SW 1271 (cell line): Measurements from ENCODE around the gene PSTK.

Experiments used
- DNase-seq, 2 experiments: peaks; one replicate each; lab custom pipeline; 2025; lab: John Stamatoyannopoulos, UW

The PSTK gene

GRCh38 chr10:122980209-122981065, at the start of gene PSTK:
Gene PSTK (plus strand): TSS chr10:122980401. CDS start chr10:122980480, 79 bp downstream.
- peak; percentile 26 to 77 for DNase-seq

- no peak for DNase-seq
These were observed 48.9 kb upstream of the PSTK start for GRCh38 chr10:122931088-122931906.

GRCh38 chr10:122939133-122939855, 40.9 kb upstream of the PSTK start:
- DNase-seq = no peak

- DNase-seq = no peak
These were observed 40.2 kb upstream of the PSTK start for GRCh38 chr10:122939856-122940543.

GRCh38 chr10:122949296-122949695, 30.9 kb upstream of the PSTK start:
- DNase-seq = no peak

- peak; percentile 86 to 95 for DNase-seq
These were observed 26.1 kb upstream of the PSTK start, which contains the start of gene C10orf88 for GRCh38 chr10:122953902-122954730. Gene C10orf88 (minus strand): TSS chr10:122954227. CDS start chr10:122954178, 49 bp downstream.

- no peak for DNase-seq
These were observed 25.5 kb upstream of the PSTK start for GRCh38 chr10:122954731-122955050.

GRCh38 chr10:122955892-122956291, 24.3 kb upstream of the PSTK start:
- DNase-seq = no peak

GRCh38 chr10:122957474-122957873, 22.7 kb upstream of the PSTK start:
- DNase-seq = no peak

- DNase-seq = no peak
These were observed 17.8 kb upstream of the PSTK start for GRCh38 chr10:122962405-122962804.

- no peak for DNase-seq
These were observed 13.3 kb upstream of the PSTK start for GRCh38 chr10:122966879-122967278.

- DNase-seq = no peak
These were observed 11.5 kb upstream of the PSTK start for GRCh38 chr10:122968698-122969097.

- DNase-seq = no peak
These were observed 6.2 kb upstream of the PSTK start for GRCh38 chr10:122974023-122974422.

GRCh38 chr10:122974543-122975064, 5.6 kb upstream of the PSTK start:
- DNase-seq = no peak

- peak in 1 of 2 experiments; percentile 48 for DNase-seq
These were observed 864 bp downstream of the PSTK start for GRCh38 chr10:122981066-122981464.

- DNase-seq = no peak
These were observed 3.7 kb downstream of the PSTK start for GRCh38 chr10:122983898-122984297.

- no peak for DNase-seq
These were observed 4.5 kb downstream of the PSTK start for GRCh38 chr10:122984708-122985107.

GRCh38 chr10:122986335-122986734, 6.1 kb downstream of the PSTK start:
- no peak for DNase-seq

- no peak for DNase-seq
These were observed 8.3 kb downstream of the PSTK start for GRCh38 chr10:122988501-122988900.

- DNase-seq = no peak
These were observed 10.1 kb downstream of the PSTK start for GRCh38 chr10:122990278-122990677.
